Heart left ventricle (tissue), 16 donors: Measurements from ENCODE around the gene RAPGEF5. TPM values are rescaled to one million over a fixed set of nuclear protein-coding genes. Genes with fewer than 3 reads are reported as not detected.

Source experiments
- ATAC-seq, 4 donors: fragments of 200-7000 bp; cut with Tn5 transposase; one replicate each; pipeline ENCODE4 v1.9.1; 2020 to 2022; ENCODE audit warnings: moderate library complexity in 4 of 4, mild to moderate bottlenecking in 3 of 4, moderate number of reproducible peaks in 1 of 4
- DNase-seq, 5 donors: peaks; one replicate each; pipeline ENCODE4 v3.0.0-alpha.2; 2020
- H3K27ac ChIP-seq, 12 donors: fragments of 200-600 bp; sonication (generic) in 4 of 12; one replicate each; pipeline versions ENCODE4 v1.5.0 to v1.8.0; 2016 to 2022; ENCODE audit warnings: mild to moderate bottlenecking in 2 of 12
- H3K27me3 ChIP-seq, 9 donors: fragments of 200-600 bp; sonication (generic) in 2 of 9; one replicate each; pipeline versions ENCODE4 v1.5.1 to v1.8.0; 2016 to 2022; ENCODE audit warnings: mild to moderate bottlenecking in 3 of 9
- H3K36me3 ChIP-seq, 9 donors: fragments of 200-600 bp; sonication (generic) in 2 of 9; one replicate each; pipeline versions ENCODE4 v1.5.0 to v1.8.0; 2018 to 2022; ENCODE audit warnings: mild to moderate bottlenecking in 2 of 9
- H3K4me1 ChIP-seq, 12 donors: fragments of 200-600 bp; sonication (generic) in 4 of 12; one replicate each; pipeline versions ENCODE4 v1.5.0 to v1.8.0; 2016 to 2022; ENCODE audit warnings: mild to moderate bottlenecking in 3 of 12
- H3K4me3 ChIP-seq, 12 donors: fragments of 200-600 bp; sonication (generic) in 4 of 12; one replicate each; pipeline versions ENCODE4 v1.5.0 to v1.8.0; 2017 to 2022; ENCODE audit warnings: mild to moderate bottlenecking in 9 of 12, moderate library complexity in 4 of 12
- H3K9me3 ChIP-seq, 12 donors: fragments of 200-600 bp; sonication (generic) in 4 of 12; one replicate each; pipeline versions ENCODE4 v1.5.0 to v1.8.0; 2016 to 2022; ENCODE audit warnings: mild to moderate bottlenecking in 1 of 12
- CTCF ChIP-seq, 12 donors: fragments of 200-600 bp; sonication (generic) in 4 of 12; IDR thresholded peaks; one replicate each; pipeline versions ENCODE4 v1.5.0 to v1.8.0; 2018 to 2022; ENCODE audit warnings: antibody characterized with exemption in 12 of 12, mild to moderate bottlenecking in 5 of 12
- POLR2A ChIP-seq, 2 donors: fragments of 450-650 bp; IDR thresholded peaks; one replicate each; pipeline ENCODE4 v1.6.1; 2017; ENCODE audit warnings: antibody characterized with exemption in 2 of 2, mild to moderate bottlenecking in 2 of 2, moderate library complexity in 2 of 2
- WGBS, 4 donors: extraction: QIAGEN DNeasy Blood & Tissue Kit in 2 of 4; methylation state at CpG; one replicate each; pipeline versions ENCODE4 v1.1.5 to v1.1.7; 2013 to 2018; 5-methylcytosine and 5-hydroxymethylcytosine counted together
- intact Hi-C, 10 donors: fragments of 100-400 bp; cut with DNase I; formaldehyde crosslinking; loops; one replicate each; pipeline versions ENCODE4 v1.11.1 to v1.14.2; 2022
- polyA plus RNA-seq, 2 donors: library from polyadenylated mRNA; stranded (reverse); fragments of 200-250 nt; gene quantifications; one replicate each; pipeline ENCODE4 v1.2.3, GENCODE V29; 2013
- total RNA-seq, 9 donors: library from RNA; depleted of rRNA in 2 of 9; stranded (reverse); fragments of >200 nt in 2 of 9; fragmentation: NEBNext Ultra II Directional in 3 of 9; extraction: Animal tissue kit (Norgen Biotek cat#: 25700) in 3 of 9; gene quantifications; one replicate each; pipeline versions ENCODE4 v1.1.0 to v1.2.4, GENCODE V29; 2016 to 2023
- donor health status: ischemic (EF 13 %, LVEDD 7.1; RV severe dilation, severe dysfunction).
- donor health status: healthy with polysubstance abuse.
- donor health status: DM: no; HTN: yes; CAD: no.
- donor health status: DM: no; HTN: no; CAD: no.
- donor health status: ischemic (EF 25% LVEDD 6.9; RV normal size, moderate dysfunction).
- donor health status: ischemic (EF 25% LVEDD 5.7; RV mildly dilated, moderate dysfunction).
- donor health status: healthy.
- donor health status: DM: yes; HTN: yes; CAD: no.
- donor health status: ischemic (EF 35%, LVEDD 5.7; RV mildly dilated, moderate dysfunction).
- donor health status: nonischemic (EF 11% LVEDD 7.7; RV severe dilation, severe dysfunction).
- donor health status: DM: yes; HTN: yes; CAD: no.
- donor health status: PGD.
- donor health status: ischemic (EF 29% LVEDD 5.4; RV normal size, mild dysfunction).
- donor health status: nonischemic (EF 23%, LVEDD 6.1; RV moderate dilation, normal function).

RAPGEF5 gene
- total and polyA plus RNA-seq, 11 donors: 3.9 to 37.9 (median 15.3) TPM

GRCh38 chr7:22216309-22216708 lies 140.6 kb downstream of the RAPGEF5 start:
- no peak for ATAC-seq
- intact Hi-C loops: loop anchor here in 2 of 10 donors (5.0 to 10.0 kb wide), 4 partner anchors 89 to 231 kb away; no protein-coding TSS in a partner anchor
- H3K4me3 ChIP-seq: peak overlapping the region in 9 of 12 donors; percentile 42 to 71 (median 62)
- no peaks in the 10 kb centered on the region for H3K27me3 ChIP-seq
- peak overlapping the region in 11 of 12 donors; percentile 28 to 89 (median 82) for H3K27ac ChIP-seq
- H3K4me1 ChIP-seq: peaks cover 0 to 62% (median 27%) of the 10 kb centered on the region in 12 donors
- no peak for TF ChIP-seq POLR2A (IDR thresholded peaks at IDR 0.05)
- no peak for DNase-seq
- no peaks in the 10 kb centered on the region for H3K36me3 ChIP-seq
- H3K9me3 ChIP-seq: no peaks in the 10 kb centered on the region
- WGBS, 4 donors: 16 to 31% (median 26%) methylated on average over 1 of the region's 1 CpG

GRCh38 chr7:22214000-22214399 lies 143.0 kb downstream of the RAPGEF5 start:
- Histone ChIP-seq H3K27me3 (no peaks in the 10 kb centered on the region), H3K27ac (peak overlapping the region; percentile 28 to 89 (median 82)), H3K36me3 (peaks cover 0 to 3% (median 0%) of the 10 kb centered on the region in 9 donors), H3K9me3 (no peaks in the 10 kb centered on the region), H3K4me1 (peaks cover 5 to 71% (median 40%) of the 10 kb centered on the region in 12 donors), H3K4me3 (peak overlapping the region in 6 of 12 donors; percentile 8 to 64 (median 20))
- intact Hi-C loops: loop anchor here in 1 of 10 donors (10.0 kb wide), 1 partner anchor 231 kb away; no protein-coding TSS in a partner anchor
- DNase-seq: peak in 3 of 5 donors; percentile 41 to 49 (median 47)
- WGBS, 4 donors: 31 to 53% (median 38%) methylated on average over 3 of the region's 3 CpGs
- TF ChIP-seq POLR2A (IDR thresholded peaks at IDR 0.05): no peak
- ATAC-seq: peak; percentile 18 to 84 (median 62)

GRCh38 chr7:22213081-22213480 lies 143.9 kb downstream of the RAPGEF5 start:
- H3K9me3 ChIP-seq: no peaks in the 10 kb centered on the region
- DNase-seq: no peak
- intact Hi-C loops: loop anchor here in 1 of 10 donors (10.0 kb wide), 1 partner anchor 232 kb away; no protein-coding TSS in a partner anchor
- ATAC-seq: no peak
- H3K27me3 ChIP-seq: no peaks in the 10 kb centered on the region
- H3K4me1 ChIP-seq: peaks cover 5 to 81% (median 48%) of the 10 kb centered on the region in 12 donors
- H3K36me3 ChIP-seq: peaks cover 0 to 3% (median 0%) of the 10 kb centered on the region in 9 donors
- peak overlapping the region in 4 of 12 donors; percentile 7 to 20 (median 14) for H3K4me3 ChIP-seq
- 59 to 65% (median 65%) methylated on average over 2 of the region's 2 CpGs for WGBS, 4 donors
- peak overlapping the region in 10 of 12 donors; percentile 21 to 89 (median 82) for H3K27ac ChIP-seq
- no peak for TF ChIP-seq CTCF (IDR thresholded peaks at IDR 0.05)
- no peak for TF ChIP-seq POLR2A (IDR thresholded peaks at IDR 0.05)

GRCh38 chr7:22210967-22211366 lies 146.0 kb downstream of the RAPGEF5 start:
- intact Hi-C loops: loop anchor here in 1 of 10 donors (10.0 kb wide), 1 partner anchor 234 kb away; no protein-coding TSS in a partner anchor
- TF ChIP-seq POLR2A (IDR thresholded peaks at IDR 0.05) (no peak), CTCF (IDR thresholded peaks at IDR 0.05) (no peak)
- Histone ChIP-seq H3K4me1 (peaks cover 5 to 90% (median 54%) of the 10 kb centered on the region in 12 donors), H3K27ac (peak overlapping the region in 4 of 12 donors; percentile 3 to 32 (median 11)), H3K36me3 (peaks cover 0 to 3% (median 0%) of the 10 kb centered on the region in 9 donors), H3K27me3 (no peaks in the 10 kb centered on the region), H3K9me3 (no peaks in the 10 kb centered on the region), H3K4me3 (peak overlapping the region in 2 of 12 donors; percentile 6 to 17)
- no peak for ATAC-seq
- DNase-seq: no peak
- 70 to 77% (median 73%) methylated on average over 2 of the region's 2 CpGs for WGBS, 4 donors

- Histone ChIP-seq H3K27ac (peak overlapping the region in 3 of 12 donors; percentile 15 to 24 (median 19)), H3K4me1 (peaks cover 5 to 90% (median 57%) of the 10 kb centered on the region in 12 donors), H3K4me3 (no peak overlapping the region), H3K9me3 (no peaks in the 10 kb centered on the region), H3K36me3 (peaks cover 0 to 3% (median 0%) of the 10 kb centered on the region in 9 donors), H3K27me3 (no peaks in the 10 kb centered on the region)
- no peak for ATAC-seq
- TF ChIP-seq CTCF (IDR thresholded peaks at IDR 0.05): no peak
- DNase-seq: no peak
- WGBS, 4 donors: 41 to 74% (median 72%) methylated on average over 3 of the region's 3 CpGs
- intact Hi-C loops: loop anchor here in 1 of 10 donors (10.0 kb wide), 1 partner anchor 234 kb away; no protein-coding TSS in a partner anchor
Observed at GRCh38 chr7:22210355-22210754, 146.6 kb downstream of the RAPGEF5 start.
